K562 (cell line): ENCODE data around the gene PKP1. TPM values are rescaled to one million over a fixed set of nuclear protein-coding genes. Genes with fewer than 3 reads are reported as not detected.

Experiments
- ATAC-seq: fragments of 200-7000 bp; cut with Tn5 transposase; 3 replicates; pipeline ENCODE4 v1.9.1; 2020; ENCODE audit warnings: moderate library complexity
- BruUV-seq: library from RNA; stranded (reverse); fragments of 400-500 nt; replicated peaks from 2 replicates; lab custom pipeline; 2021; lab: Mats Ljungman, UMichigan
- CTCF ChIA-PET: fragments of 300-600 bp; formaldehyde crosslinking; extraction: SDS; loops from one replicate; lab custom pipeline; 2021; ENCODE audit warnings: low intra/inter-chr PET ratio; lab: Yijun Ruan, JAX
- POLR2A ChIA-PET: fragments of 300-600, 350-650 bp; sonication (Branson Sonifier 250); formaldehyde crosslinking; extraction: SDS; loops from one replicate; lab custom pipeline; 2021; ENCODE audit warnings: antibody characterized with exemption, inconsistent platforms; lab: Yijun Ruan, JAX
- DNase-seq, 4 experiments: peaks; one replicate each; pipeline versions ENCODE4 v3.0.0 to v3.0.0-alpha.2; 2011 to 2018; ENCODE audit warnings: low spot score in 3 of 4, mixed read lengths in 3 of 4; ENCODE audit errors: extremely low read depth in 1 of 4
- FAIRE-seq: peaks from 2 replicates; lab custom pipeline; 2011; peaks lifted over from hg19 to GRCh38; lab: Jason Lieb, UNC
- H2AFZ ChIP-seq: 2 replicates; pipeline ENCODE4 v1.6.0; 2011; ENCODE audit warnings: low read depth, low read length, control low read depth, inconsistent platforms
- H3K27ac ChIP-seq: fragments of 200-600 bp; 3 replicates; pipeline ENCODE4 v1.8.0; 2011; ENCODE audit warnings: low read depth, mild to moderate bottlenecking, control low read depth, inconsistent platforms, low read length, moderate library complexity, mixed read lengths; ENCODE audit errors: extremely low read depth
- H3K27me3 ChIP-seq, 2 experiments: fragments of 300-600 bp in 1 of 2; 2 replicates in 1 of 2; 3 replicates in 1 of 2; pipeline versions ENCODE4 v1.6.0 to v1.8.0; 2011; ENCODE audit warnings: inconsistent platforms in 2 of 2, low read length in 2 of 2, mild to moderate bottlenecking in 1 of 2, mixed read lengths in 1 of 2, moderate library complexity in 1 of 2; ENCODE audit not compliant: control insufficient read depth in 2 of 2, insufficient read depth in 2 of 2
- H3K36me3 ChIP-seq: fragments of 300-600 bp; 3 replicates; pipeline ENCODE4 v1.8.0; 2011; ENCODE audit warnings: mild to moderate bottlenecking, low read length, inconsistent platforms; ENCODE audit not compliant: control insufficient read depth, insufficient read depth
- H3K4me1 ChIP-seq, 2 experiments: fragments of 200-600 bp in 1 of 2; replicated peaks in 1 of 2; 2 replicates in 1 of 2; 3 replicates in 1 of 2; pipeline versions ENCODE4 v1.5.1 to v1.8.0; 2011; ENCODE audit warnings: inconsistent platforms in 2 of 2, low read length in 2 of 2, mild to moderate bottlenecking in 1 of 2, mixed read lengths in 1 of 2, moderate library complexity in 1 of 2; ENCODE audit not compliant: control insufficient read depth in 2 of 2, insufficient read depth in 2 of 2
- H3K4me2 ChIP-seq: 2 replicates; pipeline ENCODE4 v1.6.1; 2011; ENCODE audit warnings: low read length, control low read depth, inconsistent platforms, mixed read lengths; ENCODE audit not compliant: insufficient read depth
- H3K4me3 ChIP-seq: fragments of 200-600 bp; sonication (generic), shearing (Covaris generic); 2 replicates; pipeline ENCODE4 v1.5.1; 2016; ENCODE audit warnings: control low read depth, inconsistent platforms
- H3K79me2 ChIP-seq: fragments of 200-600 bp; 3 replicates; pipeline ENCODE4 v1.8.0; 2011; ENCODE audit warnings: low read length, inconsistent platforms; ENCODE audit not compliant: control insufficient read depth, insufficient read depth
- H3K9ac ChIP-seq, 2 experiments: 2 replicates each; pipeline versions ENCODE4 v1.6.0 to v1.6.1; 2011; ENCODE audit warnings: low read depth in 2 of 2, low read length in 2 of 2, control low read depth in 1 of 2, inconsistent platforms in 1 of 2, mild to moderate bottlenecking in 1 of 2, mixed read lengths in 1 of 2; ENCODE audit not compliant: insufficient read depth in 1 of 2
- H3K9me1 ChIP-seq: one replicate; pipeline ENCODE4 v1.6.0; 2011; ENCODE audit warnings: inconsistent platforms, mild to moderate bottlenecking, low read length, moderate library complexity; ENCODE audit not compliant: control insufficient read depth, insufficient read depth
- H3K9me3 ChIP-seq: replicated peaks from 2 replicates; pipeline ENCODE4 v1.5.1; 2011; ENCODE audit warnings: low read depth, low read length, inconsistent platforms; ENCODE audit not compliant: control insufficient read depth, insufficient read depth
- H4K20me1 ChIP-seq: replicated peaks from 2 replicates; pipeline ENCODE4 v1.6.1; 2011; ENCODE audit warnings: low read length, inconsistent platforms, mixed read lengths; ENCODE audit not compliant: control insufficient read depth, insufficient read depth
- ARID3A ChIP-seq: IDR thresholded peaks from 2 replicates; pipeline ENCODE4 v1.6.1; 2012; ENCODE audit warnings: low read depth, low read length, improper control_type of control experiment, borderline replicate concordance
- FOXA3 ChIP-seq, 2 experiments: fragments of 450-650 bp in 1 of 2; sonication (generic) in 1 of 2; formaldehyde crosslinking; IDR thresholded peaks in 1 of 2; conservative IDR thresholded peaks in 1 of 2; 2 replicates each; pipeline versions ENCODE4 v1.4.0 to v1.8.0; 2020 to 2022; ENCODE audit warnings: mild to moderate bottlenecking in 2 of 2, missing genetic modification reagents in 1 of 2
- MIER1 ChIP-seq: fragments of 450-650 bp; IDR thresholded peaks from 2 replicates; pipeline ENCODE4 v1.6.1; 2016; ENCODE audit warnings: antibody characterized with exemption, mild to moderate bottlenecking, low read depth
- PBX2 ChIP-seq, 2 experiments: IDR thresholded peaks in 1 of 2; conservative IDR thresholded peaks in 1 of 2; 2 replicates each; pipeline ENCODE4 v1.6.1; 2016; ENCODE audit warnings: low read depth in 2 of 2, mild to moderate bottlenecking in 1 of 2, missing compliant biosample characterization in 1 of 2, missing genetic modification characterization in 1 of 2, moderate library complexity in 1 of 2
- ZNF24 ChIP-seq: fragments of 450-650 bp; IDR thresholded peaks from 2 replicates; pipeline ENCODE4 v1.6.1; 2016
- ZNF586 ChIP-seq: fragments of 450-650 bp; formaldehyde crosslinking; conservative IDR thresholded peaks from 2 replicates; pipeline ENCODE4 v1.4.0; 2020; ENCODE audit warnings: mild to moderate bottlenecking, moderate library complexity
- ZNF79 ChIP-seq: fragments of 250-450 bp; sonication (Bioruptor Pico); IDR thresholded peaks from 2 replicates; pipeline ENCODE4 v1.4.0; 2020; ENCODE audit warnings: low read depth, mild to moderate bottlenecking, moderate library complexity
- WGBS: fragments of 100-300 bp; shearing (Covaris generic); methylation state at CpG from one replicate; pipeline ENCODE4 v1.1.6; 2016; ENCODE audit warnings: low coverage, mixed read lengths; ENCODE audit not compliant: insufficient coverage; ENCODE audit errors: missing lambda C conversion rate; 5-methylcytosine and 5-hydroxymethylcytosine counted together
- in situ Hi-C: fragments of 300-500 bp; cut with MboI; formaldehyde crosslinking; loops from 4 replicates; pipeline ENCODE4 v1.15.0; 2018; ENCODE audit warnings: inconsistent platforms, mixed read lengths
- intact Hi-C: fragments of 100-400 bp; cut with micrococcal nuclease; formaldehyde crosslinking; loops from 2 replicates; pipeline ENCODE4 v1.14.2; 2022
- polyA plus RNA-seq, 8 experiments: library from polyadenylated mRNA; depleted of rRNA in 4 of 8; stranded (reverse) in 5 of 8; unstranded in 3 of 8; fragments of >200 nt; fragmentation: Nextera tagmentation in 2 of 8; fragmentation: Illumina TruSeq in 1 of 8; extraction: Ambion mirVana in 2 of 8; extraction: Trizol in 1 of 8; gene quantifications; 2 replicates each; pipeline versions ENCODE4 v1.2.1 to v1.2.3, GENCODE V29; 2011 to 2014; ENCODE audit warnings: inconsistent platforms in 1 of 8, missing spikeins in 1 of 8
- total RNA-seq, 7 experiments: library from RNA; depleted of rRNA in 6 of 7; stranded (reverse); fragments of >200 nt in 6 of 7; fragmentation: Illumina TruSeq in 2 of 7; extraction: Trizol in 2 of 7; gene quantifications; 2 replicates each; pipeline versions ENCODE4 v1.2.1 to v1.2.3, GENCODE V29; 2011 to 2021; ENCODE audit warnings: low replicate concordance in 1 of 7
- TF ChIP-seq, protein P1 (sequence below): fragments of 250-450 bp; sonication (Bioruptor Pico); IDR thresholded peaks from 2 replicates; pipeline ENCODE4 v1.4.0; 2020; ENCODE audit warnings: mild to moderate bottlenecking, moderate library complexity

The PKP1 gene
- total and polyA plus RNA-seq, 9 of the 15 experiments (the other 6 are each of a cell fraction or from before 2014, with no cell fraction given), result not detected

DNA sequence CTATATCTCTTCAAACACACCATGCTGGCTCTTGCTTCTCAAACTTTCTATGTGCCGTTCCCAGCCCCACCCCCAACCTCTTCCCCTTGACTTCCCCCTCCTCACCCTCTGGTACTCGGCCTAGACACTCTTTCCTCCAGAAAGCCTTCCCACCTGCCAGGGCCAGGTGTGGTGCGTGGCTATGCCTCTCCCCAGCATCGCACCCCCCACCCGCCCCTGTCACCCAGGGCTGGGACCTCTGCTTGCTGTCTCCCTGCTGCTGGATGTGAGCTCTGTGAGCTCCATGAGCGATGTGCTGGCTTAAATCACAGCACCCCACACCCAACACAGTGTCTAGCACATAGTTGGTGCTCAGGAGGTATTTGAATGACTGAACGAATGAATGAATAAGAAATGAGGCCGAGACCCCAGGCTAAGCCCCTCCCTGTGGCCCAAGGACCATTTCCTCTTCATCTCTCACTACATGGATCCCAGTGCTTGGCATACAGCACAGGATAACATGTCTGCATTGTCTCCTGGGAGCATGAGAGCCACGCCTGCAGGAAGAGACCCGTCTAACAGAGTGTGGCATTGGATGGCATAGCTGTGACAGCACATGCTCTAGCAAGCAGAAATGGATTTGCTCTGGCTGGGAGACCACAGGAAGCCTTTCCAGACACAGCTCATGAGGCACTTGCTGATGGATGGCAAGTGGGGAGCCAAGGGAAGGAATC lies 74.5 kb downstream of the PKP1 start (continued):
- TF ChIP-seq, protein P1, sequence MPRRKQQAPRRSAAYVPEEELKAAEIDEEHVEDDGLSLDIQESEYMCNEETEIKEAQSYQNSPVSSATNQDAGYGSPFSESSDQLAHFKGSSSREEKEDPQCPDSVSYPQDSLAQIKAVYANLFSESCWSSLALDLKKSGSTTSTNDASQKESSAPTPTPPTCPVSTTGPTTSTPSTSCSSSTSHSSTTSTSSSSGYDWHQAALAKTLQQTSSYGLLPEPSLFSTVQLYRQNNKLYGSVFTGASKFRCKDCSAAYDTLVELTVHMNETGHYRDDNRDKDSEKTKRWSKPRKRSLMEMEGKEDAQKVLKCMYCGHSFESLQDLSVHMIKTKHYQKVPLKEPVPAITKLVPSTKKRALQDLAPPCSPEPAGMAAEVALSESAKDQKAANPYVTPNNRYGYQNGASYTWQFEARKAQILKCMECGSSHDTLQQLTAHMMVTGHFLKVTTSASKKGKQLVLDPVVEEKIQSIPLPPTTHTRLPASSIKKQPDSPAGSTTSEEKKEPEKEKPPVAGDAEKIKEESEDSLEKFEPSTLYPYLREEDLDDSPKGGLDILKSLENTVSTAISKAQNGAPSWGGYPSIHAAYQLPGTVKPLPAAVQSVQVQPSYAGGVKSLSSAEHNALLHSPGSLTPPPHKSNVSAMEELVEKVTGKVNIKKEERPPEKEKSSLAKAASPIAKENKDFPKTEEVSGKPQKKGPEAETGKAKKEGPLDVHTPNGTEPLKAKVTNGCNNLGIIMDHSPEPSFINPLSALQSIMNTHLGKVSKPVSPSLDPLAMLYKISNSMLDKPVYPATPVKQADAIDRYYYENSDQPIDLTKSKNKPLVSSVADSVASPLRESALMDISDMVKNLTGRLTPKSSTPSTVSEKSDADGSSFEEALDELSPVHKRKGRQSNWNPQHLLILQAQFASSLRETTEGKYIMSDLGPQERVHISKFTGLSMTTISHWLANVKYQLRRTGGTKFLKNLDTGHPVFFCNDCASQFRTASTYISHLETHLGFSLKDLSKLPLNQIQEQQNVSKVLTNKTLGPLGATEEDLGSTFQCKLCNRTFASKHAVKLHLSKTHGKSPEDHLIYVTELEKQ (CRISPR knock-in tag), result no peak
- TF ChIP-seq FOXA3 (CRISPR knock-in tag; conservative IDR thresholded peaks at IDR 0.05 in 1 of 2, IDR thresholded peaks at IDR 0.05 in 1 of 2), result no peak
- no peak for TF ChIP-seq MIER1

GRCh38 chr1:201358596-201358995 lies 75.3 kb downstream of the PKP1 start:
- in situ Hi-C loops, result no loop called here
- FAIRE-seq (no peak), ATAC-seq (no peak), DNase-seq (no peak)
- CTCF ChIA-PET, result interaction anchor here (5.2 kb wide), 1 partner anchor 104 kb away, joined by 60 read pairs; no protein-coding TSS in a partner anchor
- Histone ChIP-seq H3K4me2 (no peak overlapping the region), H3K9me3 (no peaks in the 10 kb centered on the region), H2AFZ (no peak overlapping the region), H3K27ac (no peak overlapping the region), H4K20me1 (peaks cover 21% of the 10 kb centered on the region; the same call in 1 of the 2 replicates), H3K4me1 (peaks cover 0 to 3% of the 10 kb centered on the region in 2 experiments; a peak in 1 of 5 replicates), H3K27me3 (peaks cover 0 to 61% of the 10 kb centered on the region in 2 experiments; a peak in 2 of 5 replicates), H3K4me3 (no peak overlapping the region), H3K79me2 (no peaks in the 10 kb centered on the region), H3K36me3 (no peaks in the 10 kb centered on the region), H3K9me1 (no peaks in the 10 kb centered on the region), H3K9ac (no peak overlapping the region)
- intact Hi-C loops, result no loop called here
- 0% methylated on average over 4 of the region's 4 CpGs for WGBS
- no TSS peak for BruUV-seq
- POLR2A ChIA-PET, result interaction anchor here (0.6 to 0.7 kb wide), 4 partner anchors 46 to 665 kb away, joined by 3 read pairs; no protein-coding TSS in a partner anchor
- TF ChIP-seq ZNF24, result no peak
- no peak for TF ChIP-seq ZNF586 (CRISPR knock-in tag)
- TF ChIP-seq ZNF79 (CRISPR knock-in tag), result no peak
- no peak for TF ChIP-seq ARID3A
- no peak for TF ChIP-seq PBX2 (CRISPR knock-in tag; IDR thresholded peaks at IDR 0.05; ENCODE audit: low read depth)
- no peak for TF ChIP-seq PBX2 (tag; conservative IDR thresholded peaks at IDR 0.05; ENCODE audit: low read depth)
